MCF 10A (cell line): Measurements from ENCODE around the gene DPP6. TPM values are rescaled to one million over a fixed set of nuclear protein-coding genes. Genes with fewer than 3 reads are reported as not detected.

ENCODE experiments used
- BruUV-seq: library from RNA; stranded (reverse); fragments of 400-500 nt; replicated peaks from 2 replicates; lab custom pipeline; 2021; lab: Mats Ljungman, UMichigan
- CTCF ChIA-PET: fragments of 300-600 bp; sonication (Branson Sonifier 250); formaldehyde crosslinking; extraction: SDS; loops from one replicate; lab custom pipeline; 2021; ENCODE audit warnings: antibody characterized with exemption, inconsistent platforms; lab: Yijun Ruan, JAX
- POLR2A ChIA-PET: fragments of 300-600, 350-650 bp; sonication (Branson Sonifier 250); formaldehyde crosslinking; extraction: SDS; loops from one replicate; lab custom pipeline; 2020; ENCODE audit warnings: antibody characterized with exemption, inconsistent platforms; lab: Yijun Ruan, JAX
- DNase-seq: peaks from one replicate; pipeline ENCODE4 v3.0.0-alpha.2; 2018; ENCODE audit not compliant: unreplicated experiment
- H3K27ac Mint-ChIP-seq: one replicate; pipeline ENCODE4 v1.8.0; 2022; ENCODE audit warnings: mild to moderate bottlenecking, low read depth, mixed read lengths; ENCODE audit not compliant: unreplicated experiment
- H3K27me3 Mint-ChIP-seq: one replicate; pipeline ENCODE4 v1.8.0; 2022; ENCODE audit warnings: mixed read lengths; ENCODE audit not compliant: insufficient read depth, unreplicated experiment
- H3K36me3 Mint-ChIP-seq: one replicate; pipeline ENCODE4 v1.8.0; 2022; ENCODE audit warnings: mild to moderate bottlenecking, moderate library complexity, mixed read lengths; ENCODE audit not compliant: insufficient read depth, unreplicated experiment
- H3K4me1 Mint-ChIP-seq: one replicate; pipeline ENCODE4 v1.8.0; 2022; ENCODE audit warnings: mixed read lengths; ENCODE audit not compliant: insufficient read depth, unreplicated experiment
- H3K4me3 Mint-ChIP-seq: one replicate; pipeline ENCODE4 v1.8.0; 2022; ENCODE audit warnings: mild to moderate bottlenecking, moderate library complexity, mixed read lengths; ENCODE audit not compliant: unreplicated experiment
- H3K9me3 Mint-ChIP-seq: one replicate; pipeline ENCODE4 v1.8.0; 2022; ENCODE audit warnings: mixed read lengths; ENCODE audit not compliant: unreplicated experiment
- intact Hi-C: fragments of 100-400 bp; cut with micrococcal nuclease; formaldehyde crosslinking; loops from 2 replicates; pipeline ENCODE4 v1.14.1; 2022
- total RNA-seq: library from RNA; stranded (reverse); gene quantifications from 2 replicates; pipeline ENCODE4 v1.2.3, GENCODE V29; 2022
- TF ChIP-seq, protein P1 (sequence below): fragments of 200-600 bp; IDR thresholded peaks from one replicate; pipeline ENCODE4 v1.8.0; 2022; ENCODE audit warnings: antibody characterized with exemption, mild to moderate bottlenecking; ENCODE audit not compliant: unreplicated experiment

Gene DPP6
- total RNA-seq, 1 experiment from 2014 or later, result not detected

DNA sequence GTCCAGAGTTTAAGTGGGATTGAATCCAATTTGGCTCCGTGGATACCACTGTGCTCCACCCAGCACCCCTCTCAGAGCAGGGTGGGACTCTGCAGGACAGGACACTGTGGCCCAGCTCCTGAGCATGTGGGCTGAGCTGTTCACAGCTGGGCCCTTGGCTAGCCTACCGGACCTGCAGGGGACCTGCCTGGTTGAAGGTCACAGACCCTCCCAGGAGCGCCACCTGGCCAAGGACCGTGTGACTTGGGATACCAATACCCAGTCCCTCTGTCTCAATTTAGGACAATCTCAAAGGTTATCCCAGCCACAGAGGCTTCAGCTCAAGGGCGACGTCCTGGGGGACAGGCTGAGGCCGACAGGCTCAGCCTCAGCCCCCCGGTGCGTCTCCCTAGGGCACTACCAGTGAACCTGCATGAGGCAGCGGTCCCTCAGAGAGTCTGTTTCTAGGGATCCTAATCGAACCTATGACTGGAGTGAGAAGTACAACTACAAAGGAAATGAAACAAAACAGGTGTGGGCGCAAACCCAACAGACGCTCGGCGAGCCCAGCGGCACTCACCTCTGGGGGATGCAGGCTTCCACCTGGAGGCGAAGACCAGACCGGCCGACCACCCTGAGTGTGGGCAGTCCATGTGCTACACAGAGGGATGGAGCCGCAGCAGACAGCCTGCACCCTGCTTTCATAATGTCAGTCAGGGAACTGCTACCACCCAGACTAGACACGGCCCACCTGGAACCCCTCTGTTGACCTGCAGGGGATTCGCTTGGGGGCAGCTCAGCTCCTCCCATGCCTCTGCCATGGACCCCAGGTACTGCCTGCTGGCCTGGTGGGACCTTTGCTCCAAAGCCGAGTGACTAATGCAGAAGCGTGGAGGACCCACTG, 847.0 kb downstream of the DPP6 start:
- intact Hi-C loops, result no loop called here
- POLR2A ChIA-PET, result interaction anchor here (0.6 kb wide), 1 partner anchor 94 kb away, joined by 3 read pairs; no protein-coding TSS in a partner anchor
- Mint-ChIP-seq H3K4me3 (no peak overlapping the region), H3K9me3 (no peaks in the 10 kb centered on the region), H3K27ac (no peak overlapping the region), H3K4me1 (no peaks in the 10 kb centered on the region), H3K36me3 (no peaks in the 10 kb centered on the region), H3K27me3 (no peaks in the 10 kb centered on the region)
- no TSS peak for BruUV-seq
- TF ChIP-seq, protein P1, sequence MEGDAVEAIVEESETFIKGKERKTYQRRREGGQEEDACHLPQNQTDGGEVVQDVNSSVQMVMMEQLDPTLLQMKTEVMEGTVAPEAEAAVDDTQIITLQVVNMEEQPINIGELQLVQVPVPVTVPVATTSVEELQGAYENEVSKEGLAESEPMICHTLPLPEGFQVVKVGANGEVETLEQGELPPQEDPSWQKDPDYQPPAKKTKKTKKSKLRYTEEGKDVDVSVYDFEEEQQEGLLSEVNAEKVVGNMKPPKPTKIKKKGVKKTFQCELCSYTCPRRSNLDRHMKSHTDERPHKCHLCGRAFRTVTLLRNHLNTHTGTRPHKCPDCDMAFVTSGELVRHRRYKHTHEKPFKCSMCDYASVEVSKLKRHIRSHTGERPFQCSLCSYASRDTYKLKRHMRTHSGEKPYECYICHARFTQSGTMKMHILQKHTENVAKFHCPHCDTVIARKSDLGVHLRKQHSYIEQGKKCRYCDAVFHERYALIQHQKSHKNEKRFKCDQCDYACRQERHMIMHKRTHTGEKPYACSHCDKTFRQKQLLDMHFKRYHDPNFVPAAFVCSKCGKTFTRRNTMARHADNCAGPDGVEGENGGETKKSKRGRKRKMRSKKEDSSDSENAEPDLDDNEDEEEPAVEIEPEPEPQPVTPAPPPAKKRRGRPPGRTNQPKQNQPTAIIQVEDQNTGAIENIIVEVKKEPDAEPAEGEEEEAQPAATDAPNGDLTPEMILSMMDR, result no peak
- CTCF ChIA-PET, result interaction anchor here (0.7 to 2.2 kb wide), 4 partner anchors 9 to 14 kb away, joined by 3 to 12 read pairs (median 7); no protein-coding TSS in a partner anchor
- no peak for DNase-seq

DNA sequence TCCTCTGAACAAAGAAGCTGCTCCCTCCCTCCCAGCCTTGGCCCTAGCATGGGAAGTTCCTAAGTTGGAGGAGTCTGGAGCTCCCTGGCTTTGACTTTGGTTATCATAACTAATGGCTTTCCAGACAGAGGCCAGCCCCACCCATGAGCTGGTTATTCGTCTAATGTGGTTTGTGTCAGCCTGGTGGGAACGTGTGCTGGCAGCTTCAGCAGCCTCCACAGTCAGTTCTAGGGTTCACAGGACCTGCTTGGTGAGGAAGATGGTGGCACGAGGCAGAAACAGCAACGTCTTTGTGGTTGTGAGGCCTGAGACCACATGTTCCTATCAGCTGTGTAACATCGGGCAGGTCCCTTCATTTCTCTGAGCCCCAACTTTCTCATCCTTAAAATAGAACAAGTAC, 847.7 kb downstream of the DPP6 start:
- DNase-seq, result no peak
- Mint-ChIP-seq H3K4me3 (no peak overlapping the region), H3K27ac (no peak overlapping the region), H3K36me3 (no peaks in the 10 kb centered on the region), H3K27me3 (no peaks in the 10 kb centered on the region), H3K4me1 (no peaks in the 10 kb centered on the region), H3K9me3 (no peaks in the 10 kb centered on the region)
- BruUV-seq, result no TSS peak
- TF ChIP-seq, protein P1, result no peak
- ChIA-PET POLR2A (no interaction called here), CTCF (interaction anchor here (0.7 to 2.2 kb wide), 2 partner anchors 10 to 14 kb away, joined by 3 to 12 read pairs; no protein-coding TSS in a partner anchor)
- intact Hi-C loops, result no loop called here

- no peaks in the 10 kb centered on the region for H3K9me3 Mint-ChIP-seq
- no peak overlapping the region for H3K27ac Mint-ChIP-seq
- BruUV-seq, result no TSS peak
- intact Hi-C loops, result no loop called here
- no peak overlapping the region for H3K4me3 Mint-ChIP-seq
- TF ChIP-seq, protein P1, result no peak
- no peak for DNase-seq
- no peaks in the 10 kb centered on the region for H3K4me1 Mint-ChIP-seq
- CTCF ChIA-PET, result interaction anchor here (0.7 to 4.2 kb wide), 4 partner anchors 11 to 712 kb away, joined by 3 to 31 read pairs (median 4); no protein-coding TSS in a partner anchor
- POLR2A ChIA-PET, result no interaction called here
- H3K27me3 Mint-ChIP-seq, result no peaks in the 10 kb centered on the region
- no peaks in the 10 kb centered on the region for H3K36me3 Mint-ChIP-seq
Observed at GRCh38 chr7:154902600-154903082, 850.4 kb downstream of the DPP6 start.

DNA sequence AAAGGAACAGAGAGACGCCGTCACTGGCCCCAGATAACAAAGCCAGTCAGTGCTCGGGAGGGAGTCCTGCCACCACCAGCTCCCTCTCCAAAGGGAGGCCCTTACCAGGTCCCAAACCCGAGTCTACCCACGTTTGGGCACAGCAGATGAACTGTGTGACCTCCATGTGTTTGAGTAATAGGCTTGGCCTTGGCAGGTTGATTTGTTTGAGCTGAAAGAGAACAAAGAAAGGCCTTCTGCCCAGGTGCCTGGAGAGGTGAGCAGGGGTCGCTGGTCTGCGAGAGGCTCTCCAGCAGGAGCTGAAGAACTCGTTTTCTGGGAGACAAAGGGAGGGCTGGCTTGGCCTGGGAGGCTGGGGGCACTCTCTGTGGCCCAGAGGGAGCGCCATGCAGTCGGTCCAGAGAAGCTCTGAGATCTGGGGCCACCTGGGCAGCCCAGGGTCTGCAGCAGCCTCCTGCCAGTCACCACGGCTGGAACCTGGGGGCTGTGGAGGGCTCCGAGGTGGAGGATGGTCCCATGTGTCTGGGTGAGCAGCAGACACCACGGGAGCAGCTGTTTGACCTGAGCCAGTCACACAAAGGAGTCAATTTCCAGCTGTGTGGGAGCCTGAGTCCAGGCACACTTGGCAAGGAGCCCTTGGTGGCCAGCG, 851.0 kb downstream of the DPP6 start:
- TF ChIP-seq, protein P1, result no peak
- ChIA-PET POLR2A (no interaction called here), CTCF (interaction anchor here (0.7 to 4.2 kb wide), 4 partner anchors 11 to 713 kb away, joined by 3 to 31 read pairs (median 4); no protein-coding TSS in a partner anchor)
- Mint-ChIP-seq H3K27ac (no peak overlapping the region), H3K27me3 (no peaks in the 10 kb centered on the region), H3K9me3 (no peaks in the 10 kb centered on the region), H3K4me3 (no peak overlapping the region), H3K36me3 (no peaks in the 10 kb centered on the region), H3K4me1 (no peaks in the 10 kb centered on the region)
- BruUV-seq, result no TSS peak
- intact Hi-C loops, result no loop called here
- DNase-seq, result no peak
